ENCODE measurements around the gene TWF2. TPM values are rescaled to one million over a fixed set of nuclear protein-coding genes. Genes with fewer than 3 reads are reported as not detected.

TWF2 gene
- total RNA-seq, 1 experiment from 2014 or later: 99.0 TPM

- peak; percentile 20 for DNase-seq
- Histone ChIP-seq H3K36me3 (replicated peaks; ENCODE audit: control insufficient read depth, insufficient read depth, low read length) (no peaks in the 10 kb centered on the region), H3K27me3 (ENCODE audit: control insufficient read depth, insufficient read depth, low read length) (no peaks in the 10 kb centered on the region), H3K4me3 (ENCODE audit: insufficient read depth, low read depth, low read length) (no peak overlapping the region)
Measured at GRCh38 chr3:52184690-52185089, 54.3 kb downstream of the TWF2 start.

GRCh38 chr3:52183786-52184445 lies 55.0 kb downstream of the TWF2 start:
- H3K4me3 ChIP-seq (ENCODE audit: insufficient read depth, low read depth, low read length): no peak overlapping the region
- no peaks in the 10 kb centered on the region for H3K27me3 ChIP-seq (ENCODE audit: control insufficient read depth, insufficient read depth, low read length)
- H3K36me3 ChIP-seq (replicated peaks; ENCODE audit: control insufficient read depth, insufficient read depth, low read length): no peaks in the 10 kb centered on the region
- peak; percentile 32 for DNase-seq

- no peak for DNase-seq
- no peaks in the 10 kb centered on the region for H3K36me3 ChIP-seq (replicated peaks; ENCODE audit: control insufficient read depth, insufficient read depth, low read length)
- no peaks in the 10 kb centered on the region for H3K27me3 ChIP-seq (ENCODE audit: control insufficient read depth, insufficient read depth, low read length)
- no peak overlapping the region for H3K4me3 ChIP-seq (ENCODE audit: insufficient read depth, low read depth, low read length)
Measured at GRCh38 chr3:52182691-52183090, 56.3 kb downstream of the TWF2 start.

- H3K4me3 ChIP-seq (ENCODE audit: insufficient read depth, low read depth, low read length): no peak overlapping the region
- H3K27me3 ChIP-seq (ENCODE audit: control insufficient read depth, insufficient read depth, low read length): no peaks in the 10 kb centered on the region
- no peaks in the 10 kb centered on the region for H3K36me3 ChIP-seq (replicated peaks; ENCODE audit: control insufficient read depth, insufficient read depth, low read length)
- DNase-seq: peak; percentile 16
Measured at GRCh38 chr3:52182196-52182595, 56.8 kb downstream of the TWF2 start.

GRCh38 chr3:52181543-52181942 lies 57.4 kb downstream of the TWF2 start:
- no peak overlapping the region for H3K4me3 ChIP-seq (ENCODE audit: insufficient read depth, low read depth, low read length)
- peak; percentile 28 for DNase-seq
- H3K27me3 ChIP-seq (ENCODE audit: control insufficient read depth, insufficient read depth, low read length): no peaks in the 10 kb centered on the region
- H3K36me3 ChIP-seq (replicated peaks; ENCODE audit: control insufficient read depth, insufficient read depth, low read length): no peaks in the 10 kb centered on the region

Other genes with a start within 250 kb of the TWF2 start
- gene RPL29, start 243.3 kb downstream of the TWF2 start, total RNA-seq (2014; rRNA removed; shearing (Covaris generic)): 1,001 and 1,107 TPM in 2 replicates
- 19.5 and 21.7 TPM in 2 replicates for gene DUSP7, start 182.6 kb downstream of the TWF2 start, total RNA-seq (2014; rRNA removed; shearing (Covaris generic))
- 25.1 and 26.4 TPM in 2 replicates for gene POC1A, start 84.7 kb downstream of the TWF2 start, total RNA-seq (2014; rRNA removed; shearing (Covaris generic))
- gene ALAS1, start 41.0 kb downstream of the TWF2 start, total RNA-seq (2014; rRNA removed; shearing (Covaris generic)): 63.8 and 86.9 TPM in 2 replicates
- not detected in 2 replicates for gene TLR9, start 13.5 kb downstream of the TWF2 start, total RNA-seq (2014; rRNA removed; shearing (Covaris generic))
- gene PPM1M, start 6.6 kb upstream of the TWF2 start, total RNA-seq (2014; rRNA removed; shearing (Covaris generic)): 2.9 and 4.5 TPM in 2 replicates
- 60.3 and 63.8 TPM in 2 replicates for gene WDR82, start 39.5 kb upstream of the TWF2 start, total RNA-seq (2014; rRNA removed; shearing (Covaris generic))
- 6.1 and 8.5 TPM in 2 replicates for gene GLYCTK, start 48.7 kb upstream of the TWF2 start, total RNA-seq (2014; rRNA removed; shearing (Covaris generic))
- 0.48 and 2.0 TPM in 2 replicates for gene DNAH1, start 77.2 kb upstream of the TWF2 start, total RNA-seq (2014; rRNA removed; shearing (Covaris generic))
- 128 and 145 TPM in 2 replicates for gene BAP1, start 170.8 kb upstream of the TWF2 start, total RNA-seq (2014; rRNA removed; shearing (Covaris generic))
- gene PHF7, start 171.5 kb upstream of the TWF2 start, total RNA-seq (2014; rRNA removed; shearing (Covaris generic)): 16.5 and 25.2 TPM in 2 replicates
- 1.1 and 2.2 TPM in 2 replicates for gene SEMA3G, start 205.9 kb upstream of the TWF2 start, total RNA-seq (2014; rRNA removed; shearing (Covaris generic))
- gene TNNC1, start 214.9 kb upstream of the TWF2 start, total RNA-seq (2014; rRNA removed; shearing (Covaris generic)): 4.2 and 7.2 TPM in 2 replicates
- gene NISCH, start 216.4 kb upstream of the TWF2 start, total RNA-seq (2014; rRNA removed; shearing (Covaris generic)): 51.1 and 70.7 TPM in 2 replicates

Measured in H7 (cell line).